MCF 10A (cell line): ENCODE measurements around the gene ANTKMT. TPM values are rescaled to one million over a fixed set of nuclear protein-coding genes. Genes with fewer than 3 reads are reported as not detected.
"Not testable (repeated sequence)": the region's sequence is repeated elsewhere in the genome, so short reads cannot be mapped to it uniquely, and the experiment has no call there.

Experiments
- BruUV-seq: library from RNA; stranded (reverse); fragments of 400-500 nt; replicated peaks from 2 replicates; lab custom pipeline; 2021; lab: Mats Ljungman, UMichigan
- CTCF ChIA-PET: fragments of 300-600 bp; sonication (Branson Sonifier 250); formaldehyde crosslinking; extraction: SDS; loops from one replicate; lab custom pipeline; 2021; ENCODE audit warnings: antibody characterized with exemption, inconsistent platforms; lab: Yijun Ruan, JAX
- POLR2A ChIA-PET: fragments of 300-600, 350-650 bp; sonication (Branson Sonifier 250); formaldehyde crosslinking; extraction: SDS; loops from one replicate; lab custom pipeline; 2020; ENCODE audit warnings: antibody characterized with exemption, inconsistent platforms; lab: Yijun Ruan, JAX
- DNase-seq: peaks from one replicate; pipeline ENCODE4 v3.0.0-alpha.2; 2018; ENCODE audit not compliant: unreplicated experiment
- H3K27ac Mint-ChIP-seq: one replicate; pipeline ENCODE4 v1.8.0; 2022; ENCODE audit warnings: mild to moderate bottlenecking, low read depth, mixed read lengths; ENCODE audit not compliant: unreplicated experiment
- H3K27me3 Mint-ChIP-seq: one replicate; pipeline ENCODE4 v1.8.0; 2022; ENCODE audit warnings: mixed read lengths; ENCODE audit not compliant: insufficient read depth, unreplicated experiment
- H3K36me3 Mint-ChIP-seq: one replicate; pipeline ENCODE4 v1.8.0; 2022; ENCODE audit warnings: mild to moderate bottlenecking, moderate library complexity, mixed read lengths; ENCODE audit not compliant: insufficient read depth, unreplicated experiment
- H3K4me1 Mint-ChIP-seq: one replicate; pipeline ENCODE4 v1.8.0; 2022; ENCODE audit warnings: mixed read lengths; ENCODE audit not compliant: insufficient read depth, unreplicated experiment
- H3K4me3 Mint-ChIP-seq: one replicate; pipeline ENCODE4 v1.8.0; 2022; ENCODE audit warnings: mild to moderate bottlenecking, moderate library complexity, mixed read lengths; ENCODE audit not compliant: unreplicated experiment
- H3K9me3 Mint-ChIP-seq: one replicate; pipeline ENCODE4 v1.8.0; 2022; ENCODE audit warnings: mixed read lengths; ENCODE audit not compliant: unreplicated experiment
- CTCF ChIP-seq: fragments of 200-600 bp; IDR thresholded peaks from one replicate; pipeline ENCODE4 v1.8.0; 2022; ENCODE audit warnings: antibody characterized with exemption, mild to moderate bottlenecking; ENCODE audit not compliant: unreplicated experiment
- intact Hi-C: fragments of 100-400 bp; cut with micrococcal nuclease; formaldehyde crosslinking; loops from 2 replicates; pipeline ENCODE4 v1.14.1; 2022
- total RNA-seq: library from RNA; stranded (reverse); gene quantifications from 2 replicates; pipeline ENCODE4 v1.2.3, GENCODE V29; 2022

The ANTKMT gene
- total RNA-seq, 1 experiment from 2014 or later: 54.7 TPM

DNA sequence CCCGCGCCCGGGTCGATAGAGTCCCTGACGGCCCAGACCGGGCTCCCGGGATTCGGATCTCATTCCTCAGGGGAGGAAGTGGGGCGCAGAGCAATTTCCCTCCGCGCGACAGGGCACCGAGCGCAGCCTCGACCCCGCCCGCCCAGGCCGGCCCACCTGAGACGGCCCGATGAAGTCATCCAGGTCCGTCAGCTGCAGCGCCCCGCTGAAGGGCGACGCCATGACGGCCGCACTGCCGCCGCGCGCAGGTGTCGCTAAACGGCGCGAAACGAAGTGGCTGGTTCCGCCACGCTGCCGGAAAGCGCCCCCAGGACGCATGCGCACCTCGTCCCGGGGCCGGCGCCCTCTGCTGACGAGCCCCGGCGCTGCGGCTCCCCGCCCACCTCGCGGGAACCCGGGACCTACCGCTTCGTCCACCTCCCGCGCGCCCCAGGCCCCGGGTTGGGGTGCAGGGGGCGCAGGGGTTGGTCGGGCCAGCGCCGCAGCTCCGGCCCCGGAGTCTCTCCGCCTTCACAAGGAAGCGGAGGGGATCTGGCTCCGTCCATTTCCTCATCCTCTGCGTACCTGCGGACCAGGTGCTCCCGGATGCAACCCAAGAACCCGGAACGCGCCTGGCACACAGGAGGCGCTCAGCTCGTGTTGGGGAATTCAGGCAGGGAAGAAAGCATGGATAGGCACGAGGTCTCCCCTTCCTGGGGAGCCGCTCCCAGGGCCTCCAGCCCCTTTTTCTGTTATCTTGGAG is 20.0 kb downstream of the ANTKMT start, which contains the start of gene CIAO3:
Gene CIAO3 (minus strand): TSS at position 234 of the 742 bp plus-strand sequence. CDS start 12 bp downstream, at position 222.
- Mint-ChIP-seq H3K4me1 (peaks cover 6% of the 10 kb centered on the region), H3K27me3 (no peaks in the 10 kb centered on the region), H3K9me3 (no peaks in the 10 kb centered on the region), H3K36me3 (peaks cover 32% of the 10 kb centered on the region), H3K27ac (peak within 1 kb of the TSS; percentile 84), H3K4me3 (peak within 1 kb of the TSS; percentile 74)
- CTCF ChIA-PET: interaction anchor here (0.5 to 5.9 kb wide), 17 partner anchors 9 to 323 kb away, joined by 3 to 37 read pairs (median 4); partner anchors contain the start of genes CHTF18, MSLN and RPUSD1
- BruUV-seq: TSS peak; percentile 77
- intact Hi-C loops: no loop called here
- POLR2A ChIA-PET: interaction anchor here (0.5 to 3.6 kb wide), 20 partner anchors 8 to 216 kb away, joined by 3 to 26 read pairs (median 6); partner anchors contain the start of genes ANTKMT, CCDC78, HAGHL and METRN
- DNase-seq: peak; percentile 88
- TF ChIP-seq CTCF: peak; percentile 96

DNA sequence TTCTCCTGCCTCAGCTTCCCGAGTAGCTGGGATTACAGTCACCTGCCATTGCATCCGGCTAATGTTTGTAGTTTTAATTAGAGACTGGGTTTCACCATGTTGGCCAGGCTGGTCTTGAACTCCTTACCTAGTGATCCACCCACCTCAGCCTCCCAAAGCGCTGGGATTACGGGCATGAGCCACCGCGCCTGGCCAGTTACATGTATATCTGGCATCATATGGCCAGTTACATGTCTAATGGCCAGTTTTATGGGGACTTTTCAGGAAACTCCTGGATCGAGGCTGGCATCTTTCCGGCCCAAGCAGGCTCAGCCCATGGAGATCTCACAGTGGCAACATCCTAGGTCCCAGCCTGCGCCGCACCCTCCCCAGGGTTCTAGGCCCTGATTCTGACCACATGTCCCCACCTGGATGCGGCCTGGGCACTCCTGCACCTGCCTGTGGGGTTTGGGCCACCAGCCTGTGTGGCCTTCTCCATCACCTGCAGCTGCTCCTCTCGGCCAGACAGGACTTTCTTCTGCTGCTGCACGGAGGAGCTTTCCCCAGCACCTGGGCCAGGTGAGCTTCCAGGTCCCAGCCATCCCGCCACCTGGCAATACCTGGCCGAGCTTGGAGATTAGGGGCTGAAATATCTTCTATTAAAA is 21.2 kb downstream of the ANTKMT start:
- intact Hi-C loops: no loop called here
- TF ChIP-seq CTCF: no peak
- no peaks in the 10 kb centered on the region for H3K27me3 Mint-ChIP-seq
- no TSS peak for BruUV-seq
- ChIA-PET CTCF (interaction anchor here (0.6 to 5.9 kb wide), 13 partner anchors 9 to 361 kb away, joined by 3 to 37 read pairs (median 5); partner anchors contain the start of gene MSLN), POLR2A (interaction anchor here (1.7 to 3.6 kb wide), 7 partner anchors 13 to 42 kb away, joined by 5 to 26 read pairs (median 19); partner anchors contain the start of genes ANTKMT and MSLN)
- peaks cover 22% of the 10 kb centered on the region for H3K36me3 Mint-ChIP-seq
- peaks cover 6% of the 10 kb centered on the region for H3K4me1 Mint-ChIP-seq
- H3K27ac Mint-ChIP-seq: peak overlapping the region; percentile 84
- no peaks in the 10 kb centered on the region for H3K9me3 Mint-ChIP-seq
- DNase-seq: no peak
- H3K4me3 Mint-ChIP-seq: peak overlapping the region; percentile 74

DNA sequence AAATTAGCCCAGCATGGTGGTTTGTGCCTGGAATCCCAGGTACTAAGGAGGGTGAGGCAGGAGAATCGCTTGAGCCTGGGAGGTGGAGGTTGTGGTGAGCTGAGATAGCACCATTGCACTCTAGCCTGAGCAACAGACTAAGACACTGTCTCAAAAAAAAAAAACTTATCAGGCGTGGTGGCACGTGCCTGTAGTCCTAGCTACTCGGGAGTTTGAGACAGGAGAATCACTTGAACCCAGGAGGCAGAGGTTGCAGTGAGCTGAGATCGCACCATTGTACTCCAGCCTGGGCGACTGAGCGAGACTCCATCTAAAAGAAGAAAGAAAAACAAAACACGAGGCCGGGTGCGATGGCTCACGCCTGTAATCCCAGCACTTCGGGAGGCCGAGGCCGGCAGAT is 21.9 kb downstream of the ANTKMT start:
- intact Hi-C loops, H3K4me3 Mint-ChIP-seq, H3K27me3 Mint-ChIP-seq, H3K9me3 Mint-ChIP-seq, DNase-seq, H3K4me1 Mint-ChIP-seq, BruUV-seq, POLR2A ChIA-PET: not testable (repeated sequence)
- CTCF ChIA-PET: interaction anchor here (0.6 to 4.0 kb wide), 5 partner anchors 9 to 360 kb away, joined by 3 to 32 read pairs (median 3); no protein-coding TSS in a partner anchor
- H3K27ac Mint-ChIP-seq: peak overlapping the region; percentile 54
- peaks cover 14% of the 10 kb centered on the region for H3K36me3 Mint-ChIP-seq

GRCh38 chr16:743794-744500 is 23.0 kb downstream of the ANTKMT start:
- no peaks in the 10 kb centered on the region for H3K4me1 Mint-ChIP-seq
- H3K27ac Mint-ChIP-seq: no peak overlapping the region
- intact Hi-C loops: no loop called here
- no peaks in the 10 kb centered on the region for H3K9me3 Mint-ChIP-seq
- peaks cover 9% of the 10 kb centered on the region for H3K36me3 Mint-ChIP-seq
- CTCF ChIA-PET: interaction anchor here (0.6 to 4.0 kb wide), 6 partner anchors 11 to 313 kb away, joined by 3 to 32 read pairs (median 4); no protein-coding TSS in a partner anchor
- no TSS peak for BruUV-seq
- no peak overlapping the region for H3K4me3 Mint-ChIP-seq
- no peak for TF ChIP-seq CTCF
- DNase-seq: no peak
- POLR2A ChIA-PET: interaction anchor here (1.0 kb wide), 1 partner anchor 42 kb away, joined by 3 read pairs; no protein-coding TSS in a partner anchor
- H3K27me3 Mint-ChIP-seq: no peaks in the 10 kb centered on the region
